ENCODE measurements around the gene KRT38. TPM values are rescaled to one million over a fixed set of nuclear protein-coding genes. Genes with fewer than 3 reads are reported as not detected.
"Not testable (repeated sequence)": the region's sequence is repeated elsewhere in the genome, so short reads cannot be mapped to it uniquely, and the experiment has no call there.

Gene KRT38
- total RNA-seq, 2 donors from 2014 or later, result not detected

- H3K9me3 Mint-ChIP-seq, result no peaks in the 10 kb centered on the region
- peak in 1 of 2 donors; percentile 60 for ATAC-seq (replicated peaks in 1 of 2)
- H3K27me3 Mint-ChIP-seq (ENCODE audit: low read depth), result no peaks in the 10 kb centered on the region
- no peak overlapping the region for H3K27ac Mint-ChIP-seq
- H3K4me1 Mint-ChIP-seq (ENCODE audit: low read depth), result no peaks in the 10 kb centered on the region
- no peak overlapping the region for H3K4me3 Mint-ChIP-seq
- no peak for DNase-seq
- H3K36me3 Mint-ChIP-seq (ENCODE audit: insufficient read depth in 2 of 2), result no peaks in the 10 kb centered on the region
Measured at GRCh38 chr17:41433586-41433985, 7.2 kb downstream of the KRT38 start.

GRCh38 chr17:41430376-41430775 lies 10.4 kb downstream of the KRT38 start:
- not testable (repeated sequence) for H3K36me3 Mint-ChIP-seq (ENCODE audit: insufficient read depth in 2 of 2); DNase-seq; H3K27ac Mint-ChIP-seq; H3K4me3 Mint-ChIP-seq; H3K27me3 Mint-ChIP-seq (ENCODE audit: low read depth); ATAC-seq (replicated peaks in 1 of 2); H3K4me1 Mint-ChIP-seq (ENCODE audit: low read depth); H3K9me3 Mint-ChIP-seq

- no peak overlapping the region for H3K27ac Mint-ChIP-seq
Measured at GRCh38 chr17:41429667-41430066, 11.1 kb downstream of the KRT38 start.

GRCh38 chr17:41428591-41429291 lies 12.0 kb downstream of the KRT38 start:
- no peaks in the 10 kb centered on the region for H3K36me3 Mint-ChIP-seq (ENCODE audit: insufficient read depth in 2 of 2)
- H3K27ac Mint-ChIP-seq, result no peak overlapping the region
- no peaks in the 10 kb centered on the region for H3K9me3 Mint-ChIP-seq
- DNase-seq, result no peak
- H3K4me1 Mint-ChIP-seq (ENCODE audit: low read depth), result no peaks in the 10 kb centered on the region
- no peaks in the 10 kb centered on the region for H3K27me3 Mint-ChIP-seq (ENCODE audit: low read depth)
- no peak for ATAC-seq (replicated peaks in 1 of 2)
- no peak overlapping the region for H3K4me3 Mint-ChIP-seq

More at GRCh38 chr17:41429667-41430066, 11.1 kb downstream of the KRT38 start:
- Mint-ChIP-seq H3K4me1 (ENCODE audit: low read depth) (no peaks in the 10 kb centered on the region), H3K27me3 (ENCODE audit: low read depth) (no peaks in the 10 kb centered on the region), H3K9me3 (no peaks in the 10 kb centered on the region), H3K36me3 (ENCODE audit: insufficient read depth in 2 of 2) (no peaks in the 10 kb centered on the region), H3K4me3 (no peak overlapping the region)
- no peak for ATAC-seq (replicated peaks in 1 of 2)
- no peak for DNase-seq

GRCh38 chr17:41424111-41424635 lies 16.6 kb downstream of the KRT38 start, which contains the start of gene KRT37:
KRT37 (minus strand) TSS chr17:41424585; CDS start chr17:41424523, 62 bp downstream.
- no peaks in the 10 kb centered on the region for H3K36me3 Mint-ChIP-seq (ENCODE audit: insufficient read depth in 2 of 2)
- DNase-seq (no peak), ATAC-seq (replicated peaks in 1 of 2) (no peak)
- H3K27me3 Mint-ChIP-seq (ENCODE audit: low read depth), result no peaks in the 10 kb centered on the region
- H3K27ac Mint-ChIP-seq, result no peak within 1 kb of the TSS
- H3K4me3 Mint-ChIP-seq, result no peak within 1 kb of the TSS
- no peaks in the 10 kb centered on the region for H3K9me3 Mint-ChIP-seq
- H3K4me1 Mint-ChIP-seq (ENCODE audit: low read depth), result no peaks in the 10 kb centered on the region

GRCh38 chr17:41422586-41422985 lies 18.2 kb downstream of the KRT38 start:
- not testable (repeated sequence) for H3K4me3 Mint-ChIP-seq; ATAC-seq (replicated peaks in 1 of 2); H3K27ac Mint-ChIP-seq

GRCh38 chr17:41421617-41422016 lies 19.2 kb downstream of the KRT38 start:
- H3K36me3 Mint-ChIP-seq (ENCODE audit: insufficient read depth in 2 of 2), result no peaks in the 10 kb centered on the region
- no peaks in the 10 kb centered on the region for H3K4me1 Mint-ChIP-seq (ENCODE audit: low read depth)
- H3K4me3 Mint-ChIP-seq, result no peak overlapping the region
- no peak overlapping the region for H3K27ac Mint-ChIP-seq
- no peak for ATAC-seq (replicated peaks in 1 of 2)
- no peaks in the 10 kb centered on the region for H3K27me3 Mint-ChIP-seq (ENCODE audit: low read depth)
- H3K9me3 Mint-ChIP-seq, result no peaks in the 10 kb centered on the region
- no peak for DNase-seq

More at GRCh38 chr17:41422586-41422985, 18.2 kb downstream of the KRT38 start:
- not testable (repeated sequence) for H3K4me1 Mint-ChIP-seq (ENCODE audit: low read depth); H3K27me3 Mint-ChIP-seq (ENCODE audit: low read depth); H3K9me3 Mint-ChIP-seq; H3K36me3 Mint-ChIP-seq (ENCODE audit: insufficient read depth in 2 of 2); DNase-seq

GRCh38 chr17:41421116-41421515 lies 19.7 kb downstream of the KRT38 start:
- Mint-ChIP-seq H3K27ac (no peak overlapping the region), H3K27me3 (ENCODE audit: low read depth) (no peaks in the 10 kb centered on the region), H3K36me3 (ENCODE audit: insufficient read depth in 2 of 2) (no peaks in the 10 kb centered on the region), H3K9me3 (no peaks in the 10 kb centered on the region), H3K4me3 (no peak overlapping the region), H3K4me1 (ENCODE audit: low read depth) (no peaks in the 10 kb centered on the region)
- DNase-seq (no peak), ATAC-seq (replicated peaks in 1 of 2) (no peak)

GRCh38 chr17:41420134-41420533 lies 20.6 kb downstream of the KRT38 start:
- no peaks in the 10 kb centered on the region for H3K36me3 Mint-ChIP-seq (ENCODE audit: insufficient read depth in 2 of 2)
- DNase-seq (no peak), ATAC-seq (replicated peaks in 1 of 2) (no peak)
- H3K9me3 Mint-ChIP-seq, result no peaks in the 10 kb centered on the region
- H3K27ac Mint-ChIP-seq, result no peak overlapping the region
- H3K27me3 Mint-ChIP-seq (ENCODE audit: low read depth), result no peaks in the 10 kb centered on the region
- no peak overlapping the region for H3K4me3 Mint-ChIP-seq
- no peaks in the 10 kb centered on the region for H3K4me1 Mint-ChIP-seq (ENCODE audit: low read depth)

- Mint-ChIP-seq H3K9me3 (no peaks in the 10 kb centered on the region), H3K27ac (no peak overlapping the region), H3K4me3 (no peak overlapping the region), H3K36me3 (ENCODE audit: insufficient read depth in 2 of 2) (no peaks in the 10 kb centered on the region), H3K27me3 (ENCODE audit: low read depth) (no peaks in the 10 kb centered on the region), H3K4me1 (ENCODE audit: low read depth) (no peaks in the 10 kb centered on the region)
- DNase-seq, result no peak
- ATAC-seq (replicated peaks in 1 of 2), result no peak
Measured at GRCh38 chr17:41419716-41420115, 21.1 kb downstream of the KRT38 start.

GRCh38 chr17:41418116-41418860 lies 22.5 kb downstream of the KRT38 start:
- Mint-ChIP-seq H3K4me3 (no peak overlapping the region), H3K27me3 (ENCODE audit: low read depth) (no peaks in the 10 kb centered on the region), H3K36me3 (ENCODE audit: insufficient read depth in 2 of 2) (no peaks in the 10 kb centered on the region), H3K27ac (no peak overlapping the region), H3K4me1 (ENCODE audit: low read depth) (no peaks in the 10 kb centered on the region), H3K9me3 (no peaks in the 10 kb centered on the region)
- no peak for DNase-seq
- ATAC-seq (replicated peaks in 1 of 2), result no peak

- Mint-ChIP-seq H3K36me3 (ENCODE audit: insufficient read depth in 2 of 2) (no peaks in the 10 kb centered on the region), H3K4me1 (ENCODE audit: low read depth) (no peaks in the 10 kb centered on the region), H3K9me3 (no peaks in the 10 kb centered on the region), H3K4me3 (no peak overlapping the region), H3K27me3 (ENCODE audit: low read depth) (no peaks in the 10 kb centered on the region), H3K27ac (no peak overlapping the region)
- no peak for DNase-seq
- peak in 1 of 2 donors; percentile 43 for ATAC-seq (replicated peaks in 1 of 2)
Measured at GRCh38 chr17:41417576-41418015, 23.2 kb downstream of the KRT38 start.

GRCh38 chr17:41417127-41417526 lies 23.7 kb downstream of the KRT38 start:
- Mint-ChIP-seq H3K36me3 (ENCODE audit: insufficient read depth in 2 of 2) (no peaks in the 10 kb centered on the region), H3K4me1 (ENCODE audit: low read depth) (no peaks in the 10 kb centered on the region), H3K27ac (no peak overlapping the region), H3K9me3 (no peaks in the 10 kb centered on the region), H3K4me3 (no peak overlapping the region), H3K27me3 (ENCODE audit: low read depth) (no peaks in the 10 kb centered on the region)
- no peak for DNase-seq
- ATAC-seq (replicated peaks in 1 of 2), result no peak

Measured in activated T-cell treated with anti-CD3 and anti-CD28 coated beads, Interleukin-2, amount 50 U/mL, for 72 hours (primary cell).